ENCODE data around the gene DTD1. TPM values are rescaled to one million over a fixed set of nuclear protein-coding genes. Genes with fewer than 3 reads are reported as not detected.

DTD1 gene
- total RNA-seq: 19.7 to 22.2 TPM (median 21.9 TPM) in 3 replicates
- long read RNA-seq, transcript DTD1-201 (6 exons, 1,387 nt): major isoform, 25 of 29 reads
- long read RNA-seq, partial matches to known transcripts: 1 of 29 reads
- long read RNA-seq, other reads (novel, unspliced or antisense): 2 of 29 reads

DNA sequence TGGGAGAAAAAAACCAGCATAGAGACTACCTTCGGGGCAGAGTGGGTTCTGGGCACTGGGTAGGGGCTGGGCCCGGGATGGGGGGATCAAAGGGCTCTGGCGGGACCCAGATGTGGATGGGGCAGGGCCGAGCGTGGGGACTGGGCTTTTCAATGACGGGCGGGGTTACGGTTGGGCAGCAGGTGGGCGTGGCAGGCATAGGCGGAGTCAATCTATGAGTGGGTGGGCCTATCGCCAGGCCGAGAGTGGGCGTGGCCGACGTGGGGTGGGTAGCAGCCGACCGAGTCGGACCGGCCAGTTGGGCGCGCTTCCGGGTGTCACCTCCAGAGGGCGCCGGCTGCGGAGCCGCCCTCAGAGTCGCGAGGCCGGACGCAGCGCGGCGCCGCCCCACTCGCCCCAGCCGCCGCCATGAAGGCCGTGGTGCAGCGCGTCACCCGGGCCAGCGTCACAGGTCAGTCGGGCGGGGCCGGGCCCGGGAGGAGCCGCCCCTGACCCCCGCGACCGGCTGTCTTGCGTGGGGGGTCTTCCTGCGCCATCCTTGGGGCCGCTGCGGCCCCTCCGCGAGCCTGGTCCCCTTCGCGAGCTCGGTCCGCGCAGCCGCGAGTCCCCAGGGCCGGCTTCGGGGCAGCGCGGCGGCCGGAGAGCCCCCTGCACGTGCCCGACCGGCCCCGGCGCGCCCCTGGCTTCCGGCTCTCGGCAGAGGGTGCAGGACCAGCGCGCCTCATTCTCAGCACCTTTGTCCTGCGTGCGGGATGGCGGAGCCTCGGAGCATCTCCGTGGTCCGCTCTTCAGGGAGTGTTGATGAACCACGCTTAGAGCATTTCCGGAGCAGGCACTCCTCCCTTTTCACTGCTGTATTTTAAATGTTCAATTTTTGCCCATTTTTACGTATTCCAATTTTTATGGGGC lies at the start of gene DTD1:
TSS of gene DTD1 (plus strand) at position 390 of the 909 bp plus-strand sequence. CDS start at position 409, 19 bp downstream.
- TF ChIP-seq, protein P1, sequence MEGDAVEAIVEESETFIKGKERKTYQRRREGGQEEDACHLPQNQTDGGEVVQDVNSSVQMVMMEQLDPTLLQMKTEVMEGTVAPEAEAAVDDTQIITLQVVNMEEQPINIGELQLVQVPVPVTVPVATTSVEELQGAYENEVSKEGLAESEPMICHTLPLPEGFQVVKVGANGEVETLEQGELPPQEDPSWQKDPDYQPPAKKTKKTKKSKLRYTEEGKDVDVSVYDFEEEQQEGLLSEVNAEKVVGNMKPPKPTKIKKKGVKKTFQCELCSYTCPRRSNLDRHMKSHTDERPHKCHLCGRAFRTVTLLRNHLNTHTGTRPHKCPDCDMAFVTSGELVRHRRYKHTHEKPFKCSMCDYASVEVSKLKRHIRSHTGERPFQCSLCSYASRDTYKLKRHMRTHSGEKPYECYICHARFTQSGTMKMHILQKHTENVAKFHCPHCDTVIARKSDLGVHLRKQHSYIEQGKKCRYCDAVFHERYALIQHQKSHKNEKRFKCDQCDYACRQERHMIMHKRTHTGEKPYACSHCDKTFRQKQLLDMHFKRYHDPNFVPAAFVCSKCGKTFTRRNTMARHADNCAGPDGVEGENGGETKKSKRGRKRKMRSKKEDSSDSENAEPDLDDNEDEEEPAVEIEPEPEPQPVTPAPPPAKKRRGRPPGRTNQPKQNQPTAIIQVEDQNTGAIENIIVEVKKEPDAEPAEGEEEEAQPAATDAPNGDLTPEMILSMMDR (IDR thresholded peaks at IDR 0.05): peak; percentile 87
- Mint-ChIP-seq H3K4me3 (ENCODE audit: unreplicated experiment) (peak within 1 kb of the TSS; percentile 87), H3K27ac (ENCODE audit: unreplicated experiment) (peak within 1 kb of the TSS; percentile 72), H3K9me3 (ENCODE audit: low read depth) (no peaks in the 10 kb centered on the region), H3K36me3 (ENCODE audit: low read depth) (peaks cover 4% of the 10 kb centered on the region), H3K4me1 (ENCODE audit: low read depth) (peaks cover 16% of the 10 kb centered on the region), H3K27me3 (ENCODE audit: low read depth) (no peaks in the 10 kb centered on the region)
- peak; percentile 96 for DNase-seq (ENCODE audit: low spot score)

GRCh38 chr20:18541741-18542140 lies 46.1 kb upstream of the DTD1 start:
- H3K27ac Mint-ChIP-seq (ENCODE audit: unreplicated experiment): no peak overlapping the region
- H3K36me3 Mint-ChIP-seq (ENCODE audit: low read depth): peaks cover 37% of the 10 kb centered on the region
- H3K4me1 Mint-ChIP-seq (ENCODE audit: low read depth): no peaks in the 10 kb centered on the region
- TF ChIP-seq, protein P1 (IDR thresholded peaks at IDR 0.05): no peak
- no peak overlapping the region for H3K4me3 Mint-ChIP-seq (ENCODE audit: unreplicated experiment)
- no peak for DNase-seq (ENCODE audit: low spot score)
- peaks cover 4% of the 10 kb centered on the region for H3K9me3 Mint-ChIP-seq (ENCODE audit: low read depth)
- no peaks in the 10 kb centered on the region for H3K27me3 Mint-ChIP-seq (ENCODE audit: low read depth)

GRCh38 chr20:18543216-18543615 lies 44.6 kb upstream of the DTD1 start:
- Mint-ChIP-seq H3K36me3 (ENCODE audit: low read depth) (peaks cover 36% of the 10 kb centered on the region), H3K4me1 (ENCODE audit: low read depth) (no peaks in the 10 kb centered on the region), H3K4me3 (ENCODE audit: unreplicated experiment) (no peak overlapping the region), H3K9me3 (ENCODE audit: low read depth) (peaks cover 3% of the 10 kb centered on the region), H3K27ac (ENCODE audit: unreplicated experiment) (no peak overlapping the region), H3K27me3 (ENCODE audit: low read depth) (no peaks in the 10 kb centered on the region)
- DNase-seq (ENCODE audit: low spot score): no peak
- TF ChIP-seq, protein P1 (IDR thresholded peaks at IDR 0.05): no peak

- H3K9me3 Mint-ChIP-seq (ENCODE audit: low read depth): peaks cover 3% of the 10 kb centered on the region
- H3K4me3 Mint-ChIP-seq (ENCODE audit: unreplicated experiment): no peak overlapping the region
- peaks cover 36% of the 10 kb centered on the region for H3K36me3 Mint-ChIP-seq (ENCODE audit: low read depth)
- DNase-seq (ENCODE audit: low spot score): no peak
- no peaks in the 10 kb centered on the region for H3K27me3 Mint-ChIP-seq (ENCODE audit: low read depth)
- TF ChIP-seq, protein P1 (IDR thresholded peaks at IDR 0.05): no peak
- H3K27ac Mint-ChIP-seq (ENCODE audit: unreplicated experiment): no peak overlapping the region
- H3K4me1 Mint-ChIP-seq (ENCODE audit: low read depth): no peaks in the 10 kb centered on the region
These were observed 43.9 kb upstream of the DTD1 start for GRCh38 chr20:18543932-18544331.

- H3K4me1 Mint-ChIP-seq (ENCODE audit: low read depth): no peaks in the 10 kb centered on the region
These were observed 42.3 kb upstream of the DTD1 start for GRCh38 chr20:18545566-18545965.

More at GRCh38 chr20:18545566-18545965, 42.3 kb upstream of the DTD1 start:
- Mint-ChIP-seq H3K9me3 (ENCODE audit: low read depth) (no peaks in the 10 kb centered on the region), H3K27ac (ENCODE audit: unreplicated experiment) (no peak overlapping the region), H3K36me3 (ENCODE audit: low read depth) (peaks cover 31% of the 10 kb centered on the region), H3K27me3 (ENCODE audit: low read depth) (no peaks in the 10 kb centered on the region), H3K4me3 (ENCODE audit: unreplicated experiment) (no peak overlapping the region)
- TF ChIP-seq, protein P1 (IDR thresholded peaks at IDR 0.05): no peak
- DNase-seq (ENCODE audit: low spot score): no peak

All from chondrocyte (in vitro differentiated cells).